HG02884 (cell line): ENCODE data around the gene CARTPT.

Experiments
- ATAC-seq: cut with Tn5 transposase; IDR thresholded peaks from one replicate; pipeline ENCODE4 v1.9.1; 2021; ENCODE audit warnings: mild to moderate bottlenecking, moderate library complexity; ENCODE audit not compliant: unreplicated experiment

Gene CARTPT

DNA sequence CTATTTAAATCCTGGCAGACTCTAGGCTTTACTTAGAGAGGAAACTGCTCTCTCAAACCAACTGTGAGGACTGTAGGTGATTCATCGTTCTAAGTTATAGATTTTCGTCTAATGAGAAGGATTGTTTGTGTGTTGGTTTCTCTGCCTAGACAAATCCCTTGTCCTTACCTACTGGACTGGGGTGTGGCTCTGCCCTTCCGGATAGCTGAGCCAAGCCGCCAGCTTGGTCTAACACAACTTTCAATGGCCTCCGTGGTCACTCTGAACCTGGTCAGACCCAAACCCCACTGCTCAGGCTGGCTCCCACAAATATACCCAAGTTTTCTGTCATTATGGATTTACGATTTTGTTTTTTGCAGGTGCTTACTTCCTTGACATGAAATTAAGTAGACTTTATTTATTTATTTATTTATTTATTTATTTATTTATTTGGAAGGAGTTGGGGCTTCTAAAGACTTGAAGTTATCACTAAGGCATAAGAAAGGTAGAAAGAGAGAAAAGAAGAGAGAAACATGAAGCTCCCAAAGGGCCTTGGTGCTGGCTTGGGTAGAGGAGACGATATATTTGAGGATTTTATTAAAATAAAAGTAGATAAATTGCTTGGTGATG is 19.0 kb downstream of the CARTPT start:
- ATAC-seq, result no peak

DNA sequence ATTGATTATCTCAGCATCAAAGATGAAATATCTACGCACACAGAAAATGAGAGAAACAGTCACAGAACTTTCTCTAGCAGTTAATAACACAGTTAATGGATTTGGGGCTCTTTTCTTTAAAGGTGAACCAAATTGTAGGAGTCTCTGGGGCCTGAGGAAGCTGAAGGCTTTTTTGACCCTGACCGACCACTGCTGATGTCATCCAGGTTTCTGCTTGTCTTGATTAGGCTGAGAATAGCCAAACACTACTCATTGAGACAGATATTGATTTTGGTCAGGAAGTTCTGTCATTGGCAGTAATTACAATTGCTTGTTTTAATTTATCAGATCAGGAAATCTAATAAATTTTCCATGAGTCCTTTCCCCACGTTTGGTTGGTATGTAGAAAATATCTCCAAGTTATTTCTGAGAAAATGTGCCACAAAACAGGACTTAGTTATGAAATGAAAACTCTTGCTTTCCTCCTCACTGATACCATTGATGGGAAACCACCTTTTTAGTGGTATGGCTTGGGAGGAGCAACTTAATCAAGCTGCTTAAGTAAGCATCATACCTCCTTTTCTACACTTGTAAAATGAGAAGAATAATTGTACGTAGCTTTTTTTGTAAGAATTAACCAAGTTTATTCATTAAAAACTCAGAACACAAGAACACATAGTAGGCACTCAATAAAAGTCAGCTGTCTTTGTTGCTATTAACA is 19.7 kb downstream of the CARTPT start:
- ATAC-seq, result no peak

DNA sequence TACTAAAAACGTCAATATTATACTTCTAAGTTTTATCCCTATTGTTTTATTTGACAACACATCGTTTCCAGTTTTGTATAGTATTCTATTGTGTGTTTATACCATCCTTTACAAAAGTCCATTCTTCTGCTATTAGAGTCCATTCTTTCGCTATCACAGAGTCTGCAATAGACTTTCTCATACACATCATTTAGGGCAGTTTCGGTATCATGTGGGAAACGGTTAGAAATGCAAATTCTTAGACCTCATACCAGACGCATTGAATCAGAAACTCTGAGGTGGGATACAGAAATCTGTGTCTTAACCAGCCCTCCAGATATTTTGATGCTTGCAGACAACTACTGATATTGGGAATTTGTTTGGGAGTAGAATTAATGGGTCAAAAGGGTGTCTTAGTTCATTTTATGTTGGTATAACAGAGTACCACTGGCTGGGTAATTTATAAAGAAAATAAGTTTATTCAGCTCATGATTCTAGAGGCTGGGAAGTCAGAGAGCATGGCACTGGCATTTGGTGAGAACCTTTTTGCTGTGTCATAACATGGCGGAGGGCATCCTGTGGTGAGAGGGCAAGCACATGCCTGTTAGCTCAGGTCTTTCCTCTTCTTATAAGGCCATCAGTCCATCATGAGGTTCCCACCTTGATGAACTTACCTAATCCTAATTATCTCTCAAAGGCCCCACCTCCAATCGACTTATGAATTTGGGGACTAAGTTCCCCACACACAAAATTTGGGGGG is 21.1 kb downstream of the CARTPT start:
- peak; percentile 98 for ATAC-seq

- no peak for ATAC-seq
Measured at GRCh38 chr5:71743155-71743554, 24.1 kb downstream of the CARTPT start.

DNA sequence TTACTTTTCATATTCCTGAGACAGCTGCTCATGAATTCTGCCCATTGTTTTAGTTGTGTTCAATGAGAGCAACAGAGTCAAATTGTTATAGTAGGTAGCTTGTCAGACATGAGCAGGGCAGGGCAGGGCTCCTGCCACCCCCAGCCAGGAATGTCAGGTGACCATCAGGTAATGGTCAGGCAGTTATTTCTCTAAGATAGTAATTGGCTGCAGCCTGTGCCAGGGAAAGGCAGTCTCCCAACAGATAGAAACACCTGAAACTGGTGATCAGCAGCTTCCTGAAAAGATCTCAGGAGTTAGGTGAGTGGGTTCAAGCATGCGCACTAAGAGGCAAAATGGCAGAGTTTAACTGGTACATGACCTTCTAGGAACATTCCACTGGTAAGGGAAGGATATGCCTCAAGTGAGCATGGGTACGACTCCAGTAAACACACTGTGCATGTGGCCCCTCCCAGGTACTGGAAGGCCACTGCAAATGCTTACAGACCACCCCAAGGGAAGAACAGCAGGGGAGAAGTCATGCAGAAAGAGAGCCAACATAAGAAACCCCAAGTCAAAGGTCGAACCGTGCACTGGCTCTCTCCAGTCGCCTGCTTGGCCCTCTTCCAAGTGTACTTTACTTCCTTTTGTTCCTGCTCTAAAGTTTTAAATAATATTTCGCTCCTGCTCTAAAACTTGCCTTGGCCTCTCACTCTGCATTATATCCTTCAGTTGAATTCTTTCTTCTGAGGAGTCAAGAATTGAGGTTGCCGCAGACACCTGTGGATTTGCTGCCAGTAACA is 25.1 kb downstream of the CARTPT start:
- no peak for ATAC-seq

- ATAC-seq, result no peak
Measured at GRCh38 chr5:71747182-71747581, 28.1 kb downstream of the CARTPT start.

DNA sequence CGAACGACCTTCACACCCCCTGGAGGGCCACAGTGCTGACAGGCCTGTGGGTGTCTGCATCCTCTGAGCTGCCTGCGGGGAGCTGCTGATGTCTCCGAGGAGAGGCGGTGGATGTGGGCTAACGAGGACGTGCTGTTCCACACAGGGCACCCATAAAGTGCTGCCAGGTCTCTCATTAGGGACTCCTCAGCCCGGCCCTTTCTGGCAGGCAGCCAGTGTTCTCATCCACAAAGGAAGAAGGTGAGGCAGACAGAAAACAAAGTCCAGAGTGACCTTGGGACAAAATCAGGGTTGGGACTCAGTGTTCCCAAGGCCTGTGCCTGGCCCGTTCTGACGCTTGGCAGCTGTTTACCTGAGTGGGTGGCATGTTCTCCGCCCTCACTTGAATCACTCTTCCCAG is 29.3 kb downstream of the CARTPT start:
- no peak for ATAC-seq

- no peak for ATAC-seq
Measured at GRCh38 chr5:71751422-71751821, 32.3 kb downstream of the CARTPT start.

DNA sequence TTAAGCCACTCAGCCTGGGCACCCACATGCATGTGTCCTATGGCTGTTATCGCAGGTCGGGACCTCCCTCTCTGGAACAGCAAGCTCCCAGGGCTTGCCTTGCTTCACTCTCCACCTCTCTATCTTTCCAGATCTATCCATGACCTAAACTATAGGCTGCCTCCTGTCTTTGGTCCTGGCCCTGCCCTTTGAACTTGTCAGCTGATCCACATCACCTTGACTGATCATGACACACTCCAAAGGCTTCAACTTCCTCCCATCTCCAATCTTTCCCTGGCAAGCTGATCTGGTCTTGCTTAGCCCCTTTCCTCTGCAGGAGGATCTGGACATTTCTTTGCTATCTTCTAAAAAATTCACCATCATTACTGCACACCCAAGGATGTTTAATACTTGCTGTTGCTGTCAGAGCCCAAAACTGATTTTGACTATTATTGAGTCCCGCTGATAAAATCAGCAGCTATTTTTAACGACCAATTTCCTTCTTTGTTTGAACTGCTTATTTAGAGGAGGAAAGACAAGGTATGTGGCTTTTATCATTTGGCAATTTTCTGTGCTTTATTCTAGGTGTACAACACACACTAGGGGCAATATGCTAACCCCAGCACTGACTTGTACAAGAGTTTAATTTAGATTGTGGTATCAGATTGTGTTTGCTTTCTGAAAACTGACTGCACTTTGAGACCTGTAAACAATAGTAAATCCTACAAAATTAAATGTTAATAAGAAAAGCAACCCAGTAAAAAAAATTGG is 33.5 kb downstream of the CARTPT start:
- ATAC-seq, result no peak

DNA sequence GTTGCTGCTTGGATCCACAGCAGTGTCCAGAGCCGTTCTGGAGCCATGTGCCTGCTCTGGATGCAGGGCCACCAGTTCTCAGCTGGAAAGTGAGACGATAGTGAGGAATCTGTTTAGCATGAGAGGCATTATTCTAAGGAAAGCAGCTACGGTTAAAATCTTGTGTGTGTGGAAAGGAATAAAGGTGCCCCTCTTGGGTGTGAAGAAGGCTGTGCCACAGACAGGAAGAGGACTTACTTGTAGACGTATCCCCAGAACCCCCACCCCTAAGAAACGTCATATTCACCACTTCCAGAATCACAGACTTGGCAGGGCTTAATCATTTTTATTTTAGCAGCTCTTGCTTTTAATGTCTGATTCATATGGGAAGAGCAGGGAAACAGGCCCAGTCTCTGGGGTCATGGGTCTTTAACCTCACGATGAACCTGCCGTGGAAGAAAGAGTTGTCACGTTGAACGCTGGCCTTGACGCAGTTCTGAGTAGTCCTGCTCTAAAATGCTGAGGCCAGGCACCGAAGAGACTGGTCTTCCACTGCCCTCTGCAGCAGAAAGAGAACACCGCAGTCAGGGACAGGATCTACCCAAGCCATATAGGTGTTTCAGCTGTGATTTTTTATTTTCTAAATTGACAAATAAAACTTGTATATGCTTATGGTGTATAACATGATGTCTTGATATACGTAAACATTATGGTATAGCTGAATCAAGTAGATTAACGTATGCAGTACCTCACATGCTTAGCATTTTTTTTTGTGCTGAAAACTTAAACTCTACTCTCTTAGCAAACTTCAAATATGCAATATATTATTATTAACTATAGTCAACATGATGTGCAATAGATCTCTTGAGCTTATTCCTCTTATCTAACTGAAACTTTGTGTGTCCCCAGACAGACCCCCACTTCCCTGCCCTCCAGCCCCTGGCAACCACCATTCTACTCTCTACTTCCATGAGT is 38.8 kb downstream of the CARTPT start:
- ATAC-seq, result peak; percentile 90

DNA sequence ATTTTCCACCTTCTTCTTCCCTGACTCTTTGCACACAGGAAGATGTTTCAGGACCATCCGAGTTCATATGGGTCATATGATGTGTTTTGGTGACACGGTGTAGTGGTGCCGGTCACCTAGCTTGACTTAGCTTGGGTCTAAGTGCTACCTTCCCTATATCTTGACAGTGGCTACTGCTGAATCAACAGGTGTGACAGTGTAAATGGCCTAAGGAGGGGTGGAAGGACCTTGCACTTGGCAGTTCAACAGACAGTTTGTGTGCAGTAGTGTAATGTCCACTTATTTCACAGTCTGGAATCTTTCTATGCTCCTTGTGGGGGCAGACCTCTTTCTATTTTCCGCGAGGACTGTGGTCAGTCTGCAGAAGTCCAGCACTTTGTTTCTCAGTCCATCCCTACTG is 43.8 kb downstream of the CARTPT start:
- ATAC-seq, result no peak

GRCh38 chr5:71767661-71768060 is 48.6 kb downstream of the CARTPT start:
- ATAC-seq, result no peak

- no peak for ATAC-seq
Measured at GRCh38 chr5:71769287-71769686, 50.2 kb downstream of the CARTPT start.

- no peak for ATAC-seq
Measured at GRCh38 chr5:71770381-71770780, 51.3 kb downstream of the CARTPT start.
